ENCODE measurements around the gene DHX58.

The DHX58 gene

DNA sequence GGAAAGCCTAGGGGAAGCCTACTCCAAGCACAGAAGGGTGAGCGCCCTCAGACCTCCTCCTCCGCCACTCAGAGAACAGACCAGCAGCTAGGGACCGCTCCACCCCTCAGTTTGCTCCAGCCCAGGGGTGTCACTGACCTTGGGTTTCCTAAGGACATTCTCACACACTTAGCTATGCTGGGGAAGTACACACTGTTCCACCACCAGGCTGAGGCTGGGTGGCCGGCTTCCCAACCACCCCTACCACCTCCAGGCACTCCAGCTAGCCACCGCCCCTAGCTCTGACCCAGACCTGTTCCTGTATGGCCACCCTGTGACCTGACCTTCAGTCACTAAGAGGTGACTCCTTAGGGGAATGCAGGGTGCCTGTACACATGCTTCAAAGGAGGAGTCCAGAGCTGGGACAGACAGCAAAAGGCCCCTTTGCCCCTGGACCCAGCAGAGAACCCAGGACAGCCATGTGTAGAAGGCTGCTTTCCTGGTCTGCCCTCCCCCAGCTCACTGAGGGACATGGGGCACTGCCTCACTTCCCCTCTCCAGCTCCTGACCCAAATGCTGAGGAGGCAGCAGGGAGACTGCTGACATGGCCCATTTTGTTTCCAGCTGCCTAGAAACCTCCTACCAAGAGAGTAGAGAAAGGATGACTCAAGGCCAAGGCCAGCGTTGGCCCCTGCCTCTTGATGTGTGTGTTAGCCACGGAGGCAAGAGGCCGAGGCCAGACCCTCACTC is 16.8 kb upstream of the DHX58 start:
- no peak for DNase-seq (ENCODE audit: low read depth, low spot score)
- no peaks in the 10 kb centered on the region for H3K9me3 ChIP-seq (ENCODE audit: control insufficient read depth, insufficient read depth, low read length)
- H3K27me3 ChIP-seq (ENCODE audit: control insufficient read depth, insufficient read depth, low read length): no peaks in the 10 kb centered on the region
- no peak overlapping the region for H3K27ac ChIP-seq (ENCODE audit: low read length)
- peaks cover 27% of the 10 kb centered on the region for H3K36me3 ChIP-seq (ENCODE audit: control insufficient read depth, insufficient read depth, low read length)
- no peak overlapping the region for H3K4me3 ChIP-seq (ENCODE audit: low read length)
- no peaks in the 10 kb centered on the region for H3K4me1 ChIP-seq (ENCODE audit: control insufficient read depth, insufficient read depth, low read length)
- no CpG with 5 or more reads among the region's 8 CpGs for WGBS (ENCODE audit: insufficient coverage, insufficient read length)

- WGBS (ENCODE audit: insufficient coverage, insufficient read length): no CpG with 5 or more reads among the region's 6 CpGs
- no peak for DNase-seq (ENCODE audit: low read depth, low spot score)
- peaks cover 27% of the 10 kb centered on the region for H3K36me3 ChIP-seq (ENCODE audit: control insufficient read depth, insufficient read depth, low read length)
- H3K4me3 ChIP-seq (ENCODE audit: low read length): no peak overlapping the region
- H3K4me1 ChIP-seq (ENCODE audit: control insufficient read depth, insufficient read depth, low read length): no peaks in the 10 kb centered on the region
- H3K27me3 ChIP-seq (ENCODE audit: control insufficient read depth, insufficient read depth, low read length): no peaks in the 10 kb centered on the region
- H3K27ac ChIP-seq (ENCODE audit: low read length): no peak overlapping the region
- H3K9me3 ChIP-seq (ENCODE audit: control insufficient read depth, insufficient read depth, low read length): no peaks in the 10 kb centered on the region
These were observed 14.9 kb upstream of the DHX58 start for GRCh38 chr17:42127414-42127813.

- Histone ChIP-seq H3K9me3 (ENCODE audit: control insufficient read depth, insufficient read depth, low read length) (no peaks in the 10 kb centered on the region), H3K27ac (ENCODE audit: low read length) (no peak overlapping the region), H3K36me3 (ENCODE audit: control insufficient read depth, insufficient read depth, low read length) (peaks cover 27% of the 10 kb centered on the region), H3K4me3 (ENCODE audit: low read length) (no peak overlapping the region), H3K27me3 (ENCODE audit: control insufficient read depth, insufficient read depth, low read length) (no peaks in the 10 kb centered on the region), H3K4me1 (ENCODE audit: control insufficient read depth, insufficient read depth, low read length) (no peaks in the 10 kb centered on the region)
- no CpG with 5 or more reads among the region's 3 CpGs for WGBS (ENCODE audit: insufficient coverage, insufficient read length)
- no peak for DNase-seq (ENCODE audit: low read depth, low spot score)
These were observed 14.3 kb upstream of the DHX58 start for GRCh38 chr17:42126836-42127235.

DNA sequence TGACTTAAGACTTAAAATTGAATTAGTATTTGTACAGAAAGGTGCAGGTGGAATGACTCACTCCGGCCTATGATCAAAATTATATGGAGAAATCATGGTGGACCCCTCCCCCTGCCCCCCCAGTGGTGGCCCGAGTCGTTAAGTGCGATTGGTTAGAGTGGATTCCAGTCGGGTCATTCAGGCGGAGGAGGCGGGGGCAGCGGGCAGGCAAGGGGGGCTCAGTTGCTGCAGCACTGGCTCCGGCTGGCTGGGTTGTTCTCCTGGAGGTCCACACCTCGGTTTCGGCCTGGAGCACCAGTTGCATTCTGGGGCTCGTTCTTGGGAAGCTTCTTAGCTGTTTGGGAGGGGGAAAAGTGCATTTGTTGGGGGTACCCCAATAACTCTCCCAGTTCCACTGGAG is 13.1 kb upstream of the DHX58 start:
- no CpG with 5 or more reads among the region's 12 CpGs for WGBS (ENCODE audit: insufficient coverage, insufficient read length)
- DNase-seq (ENCODE audit: low read depth, low spot score): no peak
- H3K4me1 ChIP-seq (ENCODE audit: control insufficient read depth, insufficient read depth, low read length): peaks cover 2% of the 10 kb centered on the region; the same call in 1 of the 2 replicates
- H3K36me3 ChIP-seq (ENCODE audit: control insufficient read depth, insufficient read depth, low read length): peaks cover 27% of the 10 kb centered on the region
- no peaks in the 10 kb centered on the region for H3K9me3 ChIP-seq (ENCODE audit: control insufficient read depth, insufficient read depth, low read length)
- no peak overlapping the region for H3K4me3 ChIP-seq (ENCODE audit: low read length)
- no peaks in the 10 kb centered on the region for H3K27me3 ChIP-seq (ENCODE audit: control insufficient read depth, insufficient read depth, low read length)
- H3K27ac ChIP-seq (ENCODE audit: low read length): no peak overlapping the region

- H3K4me3 ChIP-seq (ENCODE audit: low read length): no peak overlapping the region
- no peaks in the 10 kb centered on the region for H3K27me3 ChIP-seq (ENCODE audit: control insufficient read depth, insufficient read depth, low read length)
- no peak for DNase-seq (ENCODE audit: low read depth, low spot score)
- no peaks in the 10 kb centered on the region for H3K9me3 ChIP-seq (ENCODE audit: control insufficient read depth, insufficient read depth, low read length)
- no peak overlapping the region for H3K27ac ChIP-seq (ENCODE audit: low read length)
- H3K4me1 ChIP-seq (ENCODE audit: control insufficient read depth, insufficient read depth, low read length): peaks cover 2% of the 10 kb centered on the region; the same call in 1 of the 2 replicates
- peaks cover 20% of the 10 kb centered on the region for H3K36me3 ChIP-seq (ENCODE audit: control insufficient read depth, insufficient read depth, low read length)
- WGBS (ENCODE audit: insufficient coverage, insufficient read length): no CpG with 5 or more reads among the region's 3 CpGs
These were observed 11.7 kb upstream of the DHX58 start for GRCh38 chr17:42124256-42124655.

GRCh38 chr17:42122371-42123303 is 10.1 kb upstream of the DHX58 start, which contains the start of gene HSPB9:
TSS of gene HSPB9 (plus strand) at chr17:42122804. CDS start at chr17:42122851, 47 bp downstream.
- H3K27me3 ChIP-seq (ENCODE audit: control insufficient read depth, insufficient read depth, low read length): no peaks in the 10 kb centered on the region
- H3K9me3 ChIP-seq (ENCODE audit: control insufficient read depth, insufficient read depth, low read length): no peaks in the 10 kb centered on the region
- no peak within 1 kb of the TSS; the same call in 1 of the 2 replicates for H3K4me3 ChIP-seq (ENCODE audit: low read length)
- H3K36me3 ChIP-seq (ENCODE audit: control insufficient read depth, insufficient read depth, low read length): peaks cover 7% of the 10 kb centered on the region; the same call in 1 of the 2 replicates
- no peak within 1 kb of the TSS for H3K27ac ChIP-seq (ENCODE audit: low read length)
- peak; percentile 78 for DNase-seq (ENCODE audit: low read depth, low spot score)
- peaks cover 2% of the 10 kb centered on the region; the same call in 1 of the 2 replicates for H3K4me1 ChIP-seq (ENCODE audit: control insufficient read depth, insufficient read depth, low read length)
- no CpG with 5 or more reads among the region's 61 CpGs for WGBS (ENCODE audit: insufficient coverage, insufficient read length)

DNA sequence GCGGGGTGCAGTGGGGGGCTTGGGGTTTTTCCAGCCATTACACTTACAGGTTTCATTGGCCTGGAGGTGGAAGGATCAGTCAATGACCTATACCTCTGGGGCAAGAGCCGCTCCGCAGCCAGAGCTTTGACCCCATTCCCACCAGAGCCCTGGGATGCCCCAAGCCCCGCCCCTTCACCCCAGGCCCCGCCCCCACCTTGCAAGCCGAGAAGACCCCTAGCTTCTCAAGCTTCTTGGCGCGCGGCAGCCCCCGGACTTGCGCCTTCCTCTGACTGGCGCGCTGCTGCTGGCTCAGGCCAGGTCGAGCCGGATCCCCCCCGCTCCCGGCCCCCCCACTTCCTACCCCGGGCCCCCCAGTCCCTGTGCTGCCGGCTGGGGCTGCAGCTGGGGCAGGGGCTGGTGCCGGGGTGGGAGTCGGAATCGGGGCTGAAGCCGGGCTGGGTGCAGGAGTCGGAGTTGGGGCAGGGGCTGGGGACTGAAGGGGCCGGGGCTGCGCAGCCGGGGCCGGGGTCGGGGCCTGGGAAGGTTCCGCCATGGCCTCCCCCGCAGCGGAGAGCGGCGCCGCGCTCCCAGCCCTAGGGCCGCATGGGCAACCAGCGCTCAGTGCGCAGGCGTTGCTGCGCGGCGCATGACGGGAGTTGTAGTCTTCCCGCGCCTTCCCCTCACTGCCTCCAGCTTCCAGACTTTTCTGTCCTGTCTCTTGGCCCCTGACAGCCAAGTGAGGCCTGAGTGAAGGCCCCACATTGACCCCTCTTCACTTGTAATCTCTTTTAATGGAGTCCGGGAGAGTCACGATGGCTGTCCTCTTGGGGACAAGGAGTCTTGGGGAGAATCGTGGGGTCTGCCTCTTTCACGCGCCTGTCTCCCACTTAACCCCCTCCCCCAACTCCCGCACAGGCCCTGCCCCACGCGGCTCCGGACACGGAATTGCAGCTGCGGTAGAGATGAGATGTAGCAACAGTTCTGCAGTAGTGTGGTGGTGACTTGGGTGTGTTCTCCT is 8.6 kb upstream of the DHX58 start, which contains the start of gene KAT2A:
TSS of gene KAT2A (minus strand) at position 598 of the 1,000 bp plus-strand sequence. CDS start at position 535, 63 bp downstream.
- no peak within 1 kb of the TSS for H3K27ac ChIP-seq (ENCODE audit: low read length)
- no peaks in the 10 kb centered on the region for H3K27me3 ChIP-seq (ENCODE audit: control insufficient read depth, insufficient read depth, low read length)
- peaks cover 3% of the 10 kb centered on the region; the same call in 1 of the 2 replicates for H3K36me3 ChIP-seq (ENCODE audit: control insufficient read depth, insufficient read depth, low read length)
- WGBS (ENCODE audit: insufficient coverage, insufficient read length): no CpG with 5 or more reads among the region's 57 CpGs
- H3K4me1 ChIP-seq (ENCODE audit: control insufficient read depth, insufficient read depth, low read length): peaks cover 2% of the 10 kb centered on the region; the same call in 1 of the 2 replicates
- no peaks in the 10 kb centered on the region for H3K9me3 ChIP-seq (ENCODE audit: control insufficient read depth, insufficient read depth, low read length)
- peak; percentile 83 for DNase-seq (ENCODE audit: low read depth, low spot score)
- peak within 1 kb of the TSS; percentile 63; the same call in 1 of the 2 replicates for H3K4me3 ChIP-seq (ENCODE audit: low read length)

- 0 out of 2 replicates have a peak, but pooled peaks cover 4% of the 10 kb centered on the region for H3K36me3 ChIP-seq (ENCODE audit: control insufficient read depth, insufficient read depth, low read length)
These were observed 7.8 kb upstream of the DHX58 start for GRCh38 chr17:42120161-42120769.

GRCh38 chr17:42119301-42119700 is 6.8 kb upstream of the DHX58 start:
- WGBS (ENCODE audit: insufficient coverage, insufficient read length): no CpG with 5 or more reads among the region's 18 CpGs
- Histone ChIP-seq H3K27me3 (ENCODE audit: control insufficient read depth, insufficient read depth, low read length) (no peaks in the 10 kb centered on the region), H3K27ac (ENCODE audit: low read length) (no peak overlapping the region), H3K4me1 (ENCODE audit: control insufficient read depth, insufficient read depth, low read length) (peaks cover 2% of the 10 kb centered on the region; the same call in 1 of the 2 replicates), H3K9me3 (ENCODE audit: control insufficient read depth, insufficient read depth, low read length) (no peaks in the 10 kb centered on the region), H3K36me3 (ENCODE audit: control insufficient read depth, insufficient read depth, low read length) (0 out of 2 replicates have a peak, but pooled peaks cover 7% of the 10 kb centered on the region), H3K4me3 (ENCODE audit: low read length) (no peak overlapping the region)
- DNase-seq (ENCODE audit: low read depth, low spot score): no peak

More at GRCh38 chr17:42120161-42120769, 7.8 kb upstream of the DHX58 start:
- peaks cover 2% of the 10 kb centered on the region; the same call in 1 of the 2 replicates for H3K4me1 ChIP-seq (ENCODE audit: control insufficient read depth, insufficient read depth, low read length)
- DNase-seq (ENCODE audit: low read depth, low spot score): no peak
- WGBS (ENCODE audit: insufficient coverage, insufficient read length): no CpG with 5 or more reads among the region's 7 CpGs
- H3K27ac ChIP-seq (ENCODE audit: low read length): no peak overlapping the region
- H3K9me3 ChIP-seq (ENCODE audit: control insufficient read depth, insufficient read depth, low read length): no peaks in the 10 kb centered on the region
- H3K4me3 ChIP-seq (ENCODE audit: low read length): no peak overlapping the region; the same call in 1 of the 2 replicates
- no peaks in the 10 kb centered on the region for H3K27me3 ChIP-seq (ENCODE audit: control insufficient read depth, insufficient read depth, low read length)

All from iPS DF 6.9 (cell line).